AG09319 (cell line): ENCODE results near the gene MAP7D2.

ENCODE experiments used
- DNase-seq: peaks from one replicate; pipeline ENCODE4 v3.0.0-alpha.2; 2010; ENCODE audit warnings: low read depth; ENCODE audit errors: extremely low read depth
- TF ChIP-seq, protein P1 (sequence below): IDR thresholded peaks from 2 replicates; pipeline ENCODE4 v1.5.1; 2011; ENCODE audit warnings: low read depth, mild to moderate bottlenecking, inconsistent platforms, low read length, moderate library complexity

The MAP7D2 gene

DNA sequence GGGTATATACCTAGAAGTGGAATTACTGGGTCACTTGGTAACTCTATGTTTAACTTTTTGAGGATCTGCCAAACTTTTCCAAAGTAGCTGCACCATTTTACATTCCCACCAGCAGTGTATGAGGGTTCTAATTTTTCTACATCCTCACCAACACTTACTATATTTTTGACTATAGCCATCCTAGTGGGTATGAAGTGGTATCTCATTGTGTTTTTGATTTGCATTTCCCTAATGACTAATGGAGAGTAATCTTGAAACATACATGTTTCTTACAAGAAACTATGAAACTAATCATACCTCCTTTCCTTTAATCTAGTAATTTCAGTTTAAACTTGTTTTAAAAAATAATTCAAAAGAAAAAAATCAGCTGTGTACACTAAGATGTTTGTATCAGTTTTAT, 143.7 kb downstream of the MAP7D2 start:
- DNase-seq: no peak
- TF ChIP-seq, protein P1, sequence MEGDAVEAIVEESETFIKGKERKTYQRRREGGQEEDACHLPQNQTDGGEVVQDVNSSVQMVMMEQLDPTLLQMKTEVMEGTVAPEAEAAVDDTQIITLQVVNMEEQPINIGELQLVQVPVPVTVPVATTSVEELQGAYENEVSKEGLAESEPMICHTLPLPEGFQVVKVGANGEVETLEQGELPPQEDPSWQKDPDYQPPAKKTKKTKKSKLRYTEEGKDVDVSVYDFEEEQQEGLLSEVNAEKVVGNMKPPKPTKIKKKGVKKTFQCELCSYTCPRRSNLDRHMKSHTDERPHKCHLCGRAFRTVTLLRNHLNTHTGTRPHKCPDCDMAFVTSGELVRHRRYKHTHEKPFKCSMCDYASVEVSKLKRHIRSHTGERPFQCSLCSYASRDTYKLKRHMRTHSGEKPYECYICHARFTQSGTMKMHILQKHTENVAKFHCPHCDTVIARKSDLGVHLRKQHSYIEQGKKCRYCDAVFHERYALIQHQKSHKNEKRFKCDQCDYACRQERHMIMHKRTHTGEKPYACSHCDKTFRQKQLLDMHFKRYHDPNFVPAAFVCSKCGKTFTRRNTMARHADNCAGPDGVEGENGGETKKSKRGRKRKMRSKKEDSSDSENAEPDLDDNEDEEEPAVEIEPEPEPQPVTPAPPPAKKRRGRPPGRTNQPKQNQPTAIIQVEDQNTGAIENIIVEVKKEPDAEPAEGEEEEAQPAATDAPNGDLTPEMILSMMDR: no peak

DNA sequence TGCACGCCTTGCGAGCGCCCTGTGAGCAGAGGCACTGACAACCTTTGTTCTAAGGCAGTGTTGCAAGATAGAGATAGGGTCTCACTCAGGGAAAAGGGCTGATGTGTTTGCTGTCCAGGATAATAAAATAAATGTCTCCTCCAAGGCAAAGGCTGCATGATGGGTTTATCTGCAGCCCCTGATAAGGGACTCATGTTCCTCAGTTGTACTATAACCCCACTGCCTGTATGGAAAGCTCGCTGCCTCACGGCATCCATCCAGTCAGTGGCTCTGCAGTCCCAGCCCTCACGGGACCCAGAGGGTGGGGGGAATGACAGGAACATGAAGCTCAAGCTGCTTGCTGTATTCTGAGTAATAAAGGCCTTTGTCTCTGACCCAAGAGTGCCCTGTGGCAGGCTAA, 148.4 kb downstream of the MAP7D2 start:
- no peak for DNase-seq
- TF ChIP-seq, protein P1: no peak

DNA sequence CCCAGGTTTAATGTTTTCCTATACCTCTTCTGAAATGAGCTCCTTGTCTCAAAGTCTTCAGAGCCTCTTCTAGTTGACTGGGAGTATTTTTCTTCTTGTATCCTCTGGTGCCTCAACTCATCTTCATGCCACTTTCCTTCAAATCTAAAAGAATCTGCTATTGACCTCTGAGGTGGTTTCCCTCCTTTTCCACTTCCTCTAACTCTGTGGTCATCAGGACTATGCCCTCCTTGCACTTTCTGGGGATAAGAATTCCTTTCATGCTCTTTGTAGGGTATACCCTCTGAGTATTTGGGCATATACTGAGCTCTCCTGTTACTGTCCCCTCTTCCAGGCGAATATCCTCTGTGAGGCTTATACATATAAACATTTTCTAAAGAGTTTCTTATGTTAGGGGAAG, 150.7 kb downstream of the MAP7D2 start:
- DNase-seq: no peak
- TF ChIP-seq, protein P1: no peak

DNA sequence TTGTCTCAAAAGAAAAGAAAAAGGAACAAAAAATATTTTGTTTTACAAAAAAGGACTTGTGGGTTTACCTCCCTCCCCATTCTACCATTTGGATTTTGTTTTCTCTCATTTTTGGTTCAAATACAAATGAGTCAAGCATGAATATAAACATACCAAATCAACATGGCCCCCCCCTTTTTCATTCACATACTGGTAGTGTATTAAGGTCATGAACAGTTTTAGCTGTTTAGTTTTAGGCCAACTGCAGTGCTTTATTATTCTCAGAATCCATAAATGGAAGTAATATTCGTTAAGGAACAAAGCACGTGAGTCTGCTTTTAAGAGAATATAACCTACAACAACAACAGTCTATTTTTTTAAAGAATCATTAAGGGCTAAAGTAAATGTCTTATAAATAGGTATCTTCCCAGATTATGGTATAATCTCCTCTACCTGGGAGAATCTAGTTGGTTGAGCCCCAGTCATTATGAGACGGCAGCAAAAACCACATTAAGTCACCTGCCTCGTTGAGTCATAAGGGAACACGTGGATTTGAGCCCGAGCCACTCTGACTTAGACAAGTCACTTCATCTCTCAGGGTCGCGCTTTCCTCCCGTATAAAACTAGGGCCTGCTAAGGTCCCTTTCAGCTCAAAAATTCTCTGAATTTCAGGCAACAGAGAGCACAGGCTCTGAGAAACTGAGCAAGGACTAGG, 152.5 kb downstream of the MAP7D2 start:
- DNase-seq: no peak
- TF ChIP-seq, protein P1: no peak

DNA sequence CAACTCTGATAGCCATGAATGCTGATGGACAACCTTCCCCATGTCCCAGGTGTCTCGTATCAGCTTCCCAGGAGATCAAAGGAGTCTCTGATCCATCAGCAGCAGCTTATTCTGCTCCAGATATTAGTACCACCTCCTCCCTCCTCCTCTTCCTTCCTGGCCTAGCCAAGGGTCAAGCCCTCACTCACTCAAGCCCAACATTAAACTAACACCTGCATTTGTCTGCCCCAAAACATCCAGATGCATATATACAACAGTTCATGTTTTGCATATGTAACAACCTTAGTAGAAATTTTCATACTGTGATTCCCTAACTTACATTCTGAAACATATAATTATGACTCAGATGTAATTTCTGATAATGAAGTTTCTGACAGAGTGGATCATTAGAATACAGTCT, 155.8 kb downstream of the MAP7D2 start:
- DNase-seq: no peak
- TF ChIP-seq, protein P1: no peak

DNA sequence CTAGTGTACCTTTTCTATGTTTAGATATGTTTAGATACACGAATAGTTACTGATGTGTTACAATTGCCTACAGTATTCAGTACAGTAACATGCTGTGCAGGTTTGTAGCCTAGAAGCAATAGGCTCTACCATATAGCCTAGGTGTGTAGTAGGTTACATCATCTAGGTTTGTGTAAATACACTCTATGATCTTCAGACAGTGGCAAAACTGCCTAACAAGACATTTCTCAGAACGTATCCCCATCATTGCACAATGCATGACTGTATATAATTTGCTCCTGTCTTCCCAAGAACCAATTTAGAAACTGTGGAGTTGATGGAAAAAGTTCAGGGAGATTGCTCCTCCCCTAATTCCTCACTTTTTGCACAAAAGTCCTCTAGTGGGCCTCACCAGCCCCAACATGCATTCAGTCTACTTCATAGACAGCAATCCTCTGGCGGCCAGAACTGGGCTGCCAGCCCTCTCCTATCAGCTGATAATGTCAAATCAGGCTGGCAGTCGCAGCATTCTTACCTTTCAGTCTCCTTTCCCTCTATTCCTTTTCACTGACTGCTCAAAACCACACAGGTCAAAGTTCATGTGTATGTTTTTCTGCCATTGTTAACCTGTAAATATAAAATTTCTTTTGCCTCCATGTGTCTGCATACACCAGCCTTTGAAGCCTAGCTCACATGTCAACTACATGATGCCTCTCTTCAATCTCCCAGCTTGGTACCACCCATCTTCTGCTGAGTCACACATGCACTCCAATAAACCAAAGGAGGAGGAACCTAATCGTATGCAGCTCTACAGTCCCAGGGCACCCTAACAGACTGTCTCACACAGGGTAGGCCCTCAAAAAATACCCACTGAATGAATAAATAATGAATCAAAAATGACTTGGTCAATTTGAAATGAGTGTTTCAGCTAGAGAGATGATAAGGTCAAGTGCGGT, 157.9 kb downstream of the MAP7D2 start:
- DNase-seq: no peak
- TF ChIP-seq, protein P1: no peak

DNA sequence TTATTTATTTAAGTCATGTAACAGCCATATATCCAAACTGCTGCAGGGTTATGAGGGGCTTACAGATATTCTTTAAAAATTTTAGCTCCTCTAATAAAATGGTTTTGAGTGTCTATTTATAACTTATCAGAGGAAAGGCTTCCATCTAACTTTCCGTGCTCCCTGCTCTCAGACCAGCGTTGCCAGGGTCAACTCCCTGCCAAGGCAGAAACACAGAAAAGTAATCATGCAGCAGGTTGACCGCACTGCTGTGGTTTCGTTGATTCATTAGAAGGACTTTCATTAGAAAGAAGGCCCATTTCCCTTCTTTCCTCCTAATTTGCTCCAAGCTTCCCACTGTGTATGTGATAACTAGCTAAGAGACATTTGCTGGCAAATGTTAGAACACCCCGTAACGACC, 159.8 kb downstream of the MAP7D2 start:
- DNase-seq: no peak
- TF ChIP-seq, protein P1: no peak
